Measurements from ENCODE around the gene TDRD3. TPM values are rescaled to one million over a fixed set of nuclear protein-coding genes. Genes with fewer than 3 reads are reported as not detected.

Gene TDRD3
- total RNA-seq, result 12.9 and 14.6 TPM in 2 replicates

DNA sequence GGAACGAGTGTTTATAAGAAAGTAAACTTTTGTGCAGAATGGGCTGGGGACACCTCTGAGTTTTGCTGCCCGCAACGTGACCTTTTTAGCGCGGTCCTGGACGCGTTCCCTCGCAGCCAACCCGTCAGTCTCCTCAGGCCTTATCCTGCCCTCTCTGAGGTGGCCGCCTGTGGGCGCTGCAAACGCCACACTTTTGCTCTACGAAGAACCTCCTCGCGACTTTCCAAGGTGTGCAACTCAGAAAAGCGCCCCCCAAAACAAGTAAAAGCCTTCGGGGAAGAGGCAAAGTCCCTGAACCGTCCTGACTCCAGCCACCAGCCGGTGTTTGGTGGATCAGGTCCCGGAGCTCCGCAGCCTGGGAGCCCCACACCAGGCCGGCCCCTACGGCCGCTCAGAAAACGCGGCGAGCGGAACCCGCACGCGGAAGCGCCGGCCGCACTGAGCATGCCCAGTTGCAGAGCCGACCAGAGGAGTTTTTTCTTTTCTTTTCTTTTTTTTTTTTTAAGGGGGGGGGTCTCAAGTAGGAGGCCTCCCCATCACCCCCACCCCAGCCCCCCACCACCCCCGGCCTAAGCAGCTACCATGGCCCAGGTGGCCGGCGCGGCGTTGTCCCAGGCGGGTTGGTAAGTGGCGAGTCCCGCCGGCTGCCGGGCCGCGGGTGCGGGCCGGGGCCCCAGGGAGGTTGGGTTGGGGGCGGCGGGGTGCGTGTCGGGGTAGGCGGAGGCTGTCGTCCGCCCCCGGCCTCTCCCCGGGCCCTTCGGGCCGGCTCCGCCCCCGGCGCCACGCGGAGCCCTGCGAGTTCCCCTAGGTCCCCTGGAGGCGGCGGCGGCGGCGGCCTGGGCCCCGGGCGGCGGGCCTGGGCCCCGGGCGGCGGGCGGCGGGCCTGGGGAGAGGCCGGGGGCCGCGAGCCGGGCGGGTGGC is at the start of gene TDRD3:
TDRD3 (plus strand) TSS at position 438 of the 921 bp plus-strand sequence; CDS start at position 583, 145 bp downstream.

Other genes with a start within 250 kb of the TDRD3 start
- 7.1 and 9.1 TPM in 2 replicates for gene DIAPH3, start 233.3 kb upstream of the TDRD3 start, total RNA-seq